GM18498 (cell line): ENCODE measurements around the gene MAP3K14.
A peak's percentile ranks its signal among the peaks of the same experiment; 100 is the strongest.

Experiments
- ATAC-seq: cut with Tn5 transposase; IDR thresholded peaks from one replicate; pipeline ENCODE4 v1.9.1; 2021; ENCODE audit warnings: mild to moderate bottlenecking, moderate library complexity; ENCODE audit not compliant: unreplicated experiment

Gene MAP3K14

GRCh38 chr17:45317111-45317928, 500 bp upstream of the MAP3K14 start:
- ATAC-seq: peak; percentile 74

GRCh38 chr17:45315648-45316433, 979 bp downstream of the MAP3K14 start:
- no peak for ATAC-seq

- no peak for ATAC-seq
These were observed 1.8 kb downstream of the MAP3K14 start for GRCh38 chr17:45314741-45315647.

GRCh38 chr17:45313996-45314740, 2.7 kb downstream of the MAP3K14 start:
- ATAC-seq: no peak

- ATAC-seq: no peak
These were observed 3.4 kb downstream of the MAP3K14 start for GRCh38 chr17:45313421-45313771.

- no peak for ATAC-seq
These were observed 4.1 kb downstream of the MAP3K14 start for GRCh38 chr17:45312477-45313420.

- peak; percentile 24 for ATAC-seq
These were observed 4.9 kb downstream of the MAP3K14 start for GRCh38 chr17:45311760-45312476.

GRCh38 chr17:45311401-45311759, 5.4 kb downstream of the MAP3K14 start:
- ATAC-seq: no peak

- ATAC-seq: no peak
These were observed 6.2 kb downstream of the MAP3K14 start for GRCh38 chr17:45310380-45311324.

GRCh38 chr17:45309400-45309799, 7.4 kb downstream of the MAP3K14 start:
- no peak for ATAC-seq

GRCh38 chr17:45308840-45309239, 8.0 kb downstream of the MAP3K14 start:
- ATAC-seq: no peak

- ATAC-seq: no peak
These were observed 8.8 kb downstream of the MAP3K14 start for GRCh38 chr17:45308016-45308365.

- peak; percentile 39 for ATAC-seq
These were observed 9.4 kb downstream of the MAP3K14 start for GRCh38 chr17:45307290-45308015.

GRCh38 chr17:45306623-45307022, 10.2 kb downstream of the MAP3K14 start:
- no peak for ATAC-seq

GRCh38 chr17:45306094-45306493, 10.7 kb downstream of the MAP3K14 start:
- no peak for ATAC-seq

- no peak for ATAC-seq
These were observed 11.2 kb downstream of the MAP3K14 start for GRCh38 chr17:45305530-45306087.
